ENCODE results near the gene EGFLAM. TPM values are rescaled to one million over a fixed set of nuclear protein-coding genes. Genes with fewer than 3 reads are reported as not detected.

EGFLAM gene
- total and polyA plus RNA-seq, 10 of the 15 experiments (the other 5 are each of a cell fraction or from before 2014, with no cell fraction given) = 0.37 TPM; not detected in 9

DNA sequence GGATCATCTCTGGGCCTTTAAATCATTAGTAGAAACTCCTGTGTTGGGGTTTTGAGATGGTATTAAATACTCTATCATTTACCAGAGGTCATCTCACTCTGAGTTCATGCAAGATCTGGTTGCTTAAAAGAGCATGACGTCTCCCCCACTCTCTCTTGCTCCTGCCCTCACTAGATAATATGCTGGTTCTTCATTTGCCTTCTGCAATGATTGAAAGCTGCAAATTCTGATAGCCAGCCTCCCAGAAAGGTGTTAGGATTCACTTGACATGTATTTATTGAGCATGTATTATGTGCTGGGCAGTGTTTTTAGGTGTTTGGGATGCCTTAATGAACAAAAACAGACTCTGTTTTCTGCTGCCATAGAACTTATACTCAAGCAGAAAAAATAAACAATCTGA is 41.2 kb downstream of the EGFLAM start:
- no TSS peak for BruUV-seq (replicated peaks)
- Histone ChIP-seq H3K9ac (ENCODE audit: control insufficient read depth, insufficient read depth, low read length) (no peak overlapping the region), H2AFZ (ENCODE audit: control insufficient read depth, low read depth, low read length) (no peak overlapping the region), H3K27ac (ENCODE audit: control insufficient read depth, insufficient read depth) (no peak overlapping the region), H3K4me3 (no peak overlapping the region), H3K79me2 (ENCODE audit: control insufficient read depth, insufficient read depth, low read length) (no peaks in the 10 kb centered on the region), H3K4me1 (ENCODE audit: control insufficient read depth, insufficient read depth, low read length) (no peaks in the 10 kb centered on the region), H3K9me3 (replicated peaks; ENCODE audit: control insufficient read depth, insufficient read depth, low read length) (no peaks in the 10 kb centered on the region), H4K20me1 (ENCODE audit: control insufficient read depth, insufficient read depth) (no peaks in the 10 kb centered on the region), H3K27me3 (replicated peaks in 1 of 2; ENCODE audit: control insufficient read depth in 2 of 2, insufficient read depth in 2 of 2, low read length in 1 of 2) (no peaks in the 10 kb centered on the region), H3K36me3 (ENCODE audit: control insufficient read depth in 2 of 2, insufficient read depth in 2 of 2, low read length in 1 of 2) (no peaks in the 10 kb centered on the region), H3K4me2 (ENCODE audit: control insufficient read depth, insufficient read depth) (no peak overlapping the region)
- no peak for ATAC-seq
- FAIRE-seq = no peak
- 5% methylated on average over 1 of the region's 1 CpG for WGBS (ENCODE audit: insufficient coverage, insufficient replicate concordance, low lambda C conversion rate, missing lambda C conversion rate)
- no peak for DNase-seq (ENCODE audit: low read depth, low spot score)
- POLR2A ChIA-PET = no interaction called here
- intact Hi-C loops (cut with micrococcal nuclease; ENCODE audit: unreplicated experiment) = no loop called here
- TF ChIP-seq IRF4 (IDR thresholded peaks at IDR 0.05; ENCODE audit: low read depth, low read length) = no peak
- no peak for TF ChIP-seq POLR2A (IDR thresholded peaks at IDR 0.05; ENCODE audit: low read depth, low read length)
- TF ChIP-seq CEBPB (IDR thresholded peaks at IDR 0.05; ENCODE audit: borderline replicate concordance in 1 of 2, low read depth in 2 of 2, low read length in 2 of 2) = no peak
- no peak for TF ChIP-seq JUNB (IDR thresholded peaks at IDR 0.05)
- TF ChIP-seq RAD51 (IDR thresholded peaks at IDR 0.05) = no peak
- TF ChIP-seq, protein P1, sequence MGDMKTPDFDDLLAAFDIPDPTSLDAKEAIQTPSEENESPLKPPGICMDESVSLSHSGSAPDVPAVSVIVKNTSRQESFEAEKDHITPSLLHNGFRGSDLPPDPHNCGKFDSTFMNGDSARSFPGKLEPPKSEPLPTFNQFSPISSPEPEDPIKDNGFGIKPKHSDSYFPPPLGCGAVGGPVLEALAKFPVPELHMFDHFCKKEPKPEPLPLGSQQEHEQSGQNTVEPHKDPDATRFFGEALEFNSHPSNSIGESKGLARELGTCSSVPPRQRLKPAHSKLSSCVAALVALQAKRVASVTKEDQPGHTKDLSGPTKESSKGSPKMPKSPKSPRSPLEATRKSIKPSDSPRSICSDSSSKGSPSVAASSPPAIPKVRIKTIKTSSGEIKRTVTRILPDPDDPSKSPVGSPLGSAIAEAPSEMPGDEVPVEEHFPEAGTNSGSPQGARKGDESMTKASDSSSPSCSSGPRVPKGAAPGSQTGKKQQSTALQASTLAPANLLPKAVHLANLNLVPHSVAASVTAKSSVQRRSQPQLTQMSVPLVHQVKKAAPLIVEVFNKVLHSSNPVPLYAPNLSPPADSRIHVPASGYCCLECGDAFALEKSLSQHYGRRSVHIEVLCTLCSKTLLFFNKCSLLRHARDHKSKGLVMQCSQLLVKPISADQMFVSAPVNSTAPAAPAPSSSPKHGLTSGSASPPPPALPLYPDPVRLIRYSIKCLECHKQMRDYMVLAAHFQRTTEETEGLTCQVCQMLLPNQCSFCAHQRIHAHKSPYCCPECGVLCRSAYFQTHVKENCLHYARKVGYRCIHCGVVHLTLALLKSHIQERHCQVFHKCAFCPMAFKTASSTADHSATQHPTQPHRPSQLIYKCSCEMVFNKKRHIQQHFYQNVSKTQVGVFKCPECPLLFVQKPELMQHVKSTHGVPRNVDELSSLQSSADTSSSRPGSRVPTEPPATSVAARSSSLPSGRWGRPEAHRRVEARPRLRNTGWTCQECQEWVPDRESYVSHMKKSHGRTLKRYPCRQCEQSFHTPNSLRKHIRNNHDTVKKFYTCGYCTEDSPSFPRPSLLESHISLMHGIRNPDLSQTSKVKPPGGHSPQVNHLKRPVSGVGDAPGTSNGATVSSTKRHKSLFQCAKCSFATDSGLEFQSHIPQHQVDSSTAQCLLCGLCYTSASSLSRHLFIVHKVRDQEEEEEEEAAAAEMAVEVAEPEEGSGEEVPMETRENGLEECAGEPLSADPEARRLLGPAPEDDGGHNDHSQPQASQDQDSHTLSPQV (IDR thresholded peaks at IDR 0.05) = no peak
- TF ChIP-seq CBX5 (IDR thresholded peaks at IDR 0.05; ENCODE audit: low read depth) = no peak
- no peak for TF ChIP-seq REST (IDR thresholded peaks at IDR 0.05; ENCODE audit: low read depth, low read length)
- no peak for TF ChIP-seq NR2C2 (IDR thresholded peaks at IDR 0.05; ENCODE audit: borderline replicate concordance, control insufficient read depth, insufficient read length, low read depth)
- no peak for TF ChIP-seq MEF2B (IDR thresholded peaks at IDR 0.05; ENCODE audit: partially characterized antibody, poor library complexity, severe bottlenecking)
- no peak for TF ChIP-seq E4F1 (IDR thresholded peaks at IDR 0.05; ENCODE audit: borderline replicate concordance, partially characterized antibody)
- TF ChIP-seq HDAC6 (IDR thresholded peaks at IDR 0.05; ENCODE audit: unreplicated experiment) = no peak
- RAD21 ChIA-PET (ENCODE audit: unreplicated experiment) = no interaction called here
- SMC1A ChIA-PET (ENCODE audit: uncharacterized antibody, unreplicated experiment) = no interaction called here
- CTCF ChIA-PET = no interaction called here
- in situ Hi-C loops (cut with MboI) = no loop called here

All from GM12878 (cell line).